ENCODE data around the gene C2CD5.
"Not testable (repeated sequence)": the region's sequence is repeated elsewhere in the genome, so short reads cannot be mapped to it uniquely, and the experiment has no call there.

The C2CD5 gene, protein sequence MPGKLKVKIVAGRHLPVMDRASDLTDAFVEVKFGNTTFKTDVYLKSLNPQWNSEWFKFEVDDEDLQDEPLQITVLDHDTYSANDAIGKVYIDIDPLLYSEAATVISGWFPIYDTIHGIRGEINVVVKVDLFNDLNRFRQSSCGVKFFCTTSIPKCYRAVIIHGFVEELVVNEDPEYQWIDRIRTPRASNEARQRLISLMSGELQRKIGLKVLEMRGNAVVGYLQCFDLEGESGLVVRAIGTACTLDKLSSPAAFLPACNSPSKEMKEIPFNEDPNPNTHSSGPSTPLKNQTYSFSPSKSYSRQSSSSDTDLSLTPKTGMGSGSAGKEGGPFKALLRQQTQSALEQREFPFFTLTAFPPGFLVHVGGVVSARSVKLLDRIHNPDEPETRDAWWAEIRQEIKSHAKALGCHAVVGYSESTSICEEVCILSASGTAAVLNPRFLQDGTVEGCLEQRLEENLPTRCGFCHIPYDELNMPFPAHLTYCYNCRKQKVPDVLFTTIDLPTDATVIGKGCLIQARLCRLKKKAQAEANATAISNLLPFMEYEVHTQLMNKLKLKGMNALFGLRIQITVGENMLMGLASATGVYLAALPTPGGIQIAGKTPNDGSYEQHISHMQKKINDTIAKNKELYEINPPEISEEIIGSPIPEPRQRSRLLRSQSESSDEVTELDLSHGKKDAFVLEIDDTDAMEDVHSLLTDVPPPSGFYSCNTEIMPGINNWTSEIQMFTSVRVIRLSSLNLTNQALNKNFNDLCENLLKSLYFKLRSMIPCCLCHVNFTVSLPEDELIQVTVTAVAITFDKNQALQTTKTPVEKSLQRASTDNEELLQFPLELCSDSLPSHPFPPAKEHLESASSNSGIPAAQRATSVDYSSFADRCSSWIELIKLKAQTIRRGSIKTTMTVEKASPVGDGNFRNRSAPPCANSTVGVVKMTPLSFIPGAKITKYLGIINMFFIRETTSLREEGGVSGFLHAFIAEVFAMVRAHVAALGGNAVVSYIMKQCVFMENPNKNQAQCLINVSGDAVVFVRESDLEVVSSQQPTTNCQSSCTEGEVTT

GRCh38 chr12:22544038-22544979 lies at the start of gene C2CD5:
TSS of gene C2CD5 (minus strand) at chr12:22544542. CDS start at chr12:22544150, 392 bp downstream.
- DNase-seq, result peak; percentile 94

DNA sequence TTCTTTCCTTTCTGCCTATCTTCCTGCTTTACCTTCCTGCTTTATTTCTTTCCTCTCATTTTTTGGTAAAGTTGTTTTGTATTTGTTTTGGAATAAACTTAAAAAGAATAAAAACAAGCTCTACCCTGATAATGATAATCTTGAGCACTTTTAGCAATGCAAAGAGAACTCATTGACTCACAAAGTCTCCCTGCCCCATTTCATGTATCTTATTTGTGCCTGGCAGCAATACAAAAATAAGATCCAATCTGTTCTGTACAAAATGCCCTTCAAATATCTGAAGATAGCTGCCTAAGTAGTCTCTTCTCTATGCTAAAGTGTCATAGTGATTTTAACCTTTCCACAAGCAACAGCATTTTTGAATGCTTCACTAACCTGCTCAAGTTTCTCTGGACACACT lies 49.5 kb upstream of the C2CD5 start:
- no peak for DNase-seq

DNA sequence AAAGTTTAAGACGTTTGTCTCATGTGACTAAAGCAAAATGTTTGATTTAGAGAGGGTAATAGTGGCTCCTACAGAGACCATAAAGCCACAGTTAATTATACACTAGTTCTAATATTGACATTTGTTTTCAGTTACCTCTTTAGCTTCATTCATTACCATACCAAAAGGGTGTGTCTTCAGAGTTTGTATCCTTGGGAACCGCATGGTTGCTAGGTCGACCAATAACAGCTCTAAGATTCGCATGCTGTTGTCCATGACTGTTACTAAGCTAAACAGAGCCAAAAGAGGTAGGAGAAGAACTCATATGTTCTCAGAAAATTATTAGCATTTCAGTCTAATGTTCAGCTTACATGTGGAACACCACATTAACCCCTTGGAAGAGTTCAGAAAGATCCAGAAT lies 44.5 kb upstream of the C2CD5 start:
- no peak for DNase-seq

DNA sequence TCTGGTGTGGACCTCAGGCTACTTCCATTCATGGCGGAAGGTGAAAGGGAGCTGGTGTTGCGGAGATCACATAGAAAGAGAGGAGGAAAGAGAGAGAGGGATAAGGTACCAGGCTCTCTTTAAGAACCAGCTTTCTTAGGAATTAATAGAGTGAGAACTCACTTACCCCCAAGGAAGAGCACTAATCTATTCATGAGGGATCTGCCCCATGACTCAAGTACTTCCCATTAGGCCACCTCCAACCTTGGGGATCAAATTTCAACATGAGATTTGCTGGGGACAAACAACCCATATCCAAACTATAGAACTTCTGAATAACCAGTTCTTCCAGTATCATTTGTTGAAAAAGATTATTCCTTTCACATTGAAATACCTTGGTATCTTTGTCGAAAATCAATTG lies 34.0 kb upstream of the C2CD5 start:
- no peak for DNase-seq

GRCh38 chr12:22577667-22578066 lies 33.3 kb upstream of the C2CD5 start:
- no peak for DNase-seq

GRCh38 chr12:22576473-22576872 lies 32.1 kb upstream of the C2CD5 start:
- DNase-seq, result no peak

GRCh38 chr12:22576065-22576464 lies 31.7 kb upstream of the C2CD5 start:
- DNase-seq, result no peak

DNA sequence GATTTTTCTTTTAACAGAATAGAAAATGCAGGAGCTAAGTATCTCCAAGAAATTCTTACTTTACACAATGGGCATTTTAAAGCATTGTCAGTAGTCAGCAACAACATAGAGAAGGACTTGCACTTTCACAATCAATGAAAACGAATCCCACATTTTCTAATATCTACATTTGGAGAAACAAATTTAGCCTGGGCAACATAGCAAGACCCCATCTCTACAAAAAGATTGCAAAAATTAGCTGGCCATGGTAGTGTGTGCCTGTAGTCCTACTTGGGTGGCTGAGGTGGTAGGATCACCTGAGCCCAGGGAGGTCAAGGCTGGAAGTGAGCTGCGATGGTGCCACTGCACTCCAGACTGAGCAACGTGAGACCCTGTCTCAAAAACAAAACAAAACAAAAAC lies 30.6 kb upstream of the C2CD5 start:
- DNase-seq, result no peak

- DNase-seq, result no peak
Observed at GRCh38 chr12:22573181-22573580, 28.8 kb upstream of the C2CD5 start.

DNA sequence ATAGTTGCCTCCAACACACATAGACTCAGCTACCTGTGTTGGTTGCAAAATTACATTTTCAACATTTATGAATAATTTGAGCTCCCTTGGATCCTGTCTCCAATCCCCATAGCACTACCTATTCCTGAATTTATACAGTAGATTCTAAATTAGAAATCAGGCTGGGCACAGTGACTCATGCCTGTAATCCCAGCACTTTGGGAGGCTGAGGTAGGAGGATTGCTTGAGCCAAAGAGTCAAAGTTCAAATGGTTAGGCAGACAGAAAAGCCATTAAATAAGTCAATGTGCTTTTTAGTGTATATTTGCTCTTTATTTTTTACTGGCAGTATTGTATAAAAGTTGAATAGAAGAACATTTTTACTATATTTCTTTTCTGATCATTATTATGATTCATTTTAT lies 24.9 kb upstream of the C2CD5 start:
- DNase-seq, result no peak

DNA sequence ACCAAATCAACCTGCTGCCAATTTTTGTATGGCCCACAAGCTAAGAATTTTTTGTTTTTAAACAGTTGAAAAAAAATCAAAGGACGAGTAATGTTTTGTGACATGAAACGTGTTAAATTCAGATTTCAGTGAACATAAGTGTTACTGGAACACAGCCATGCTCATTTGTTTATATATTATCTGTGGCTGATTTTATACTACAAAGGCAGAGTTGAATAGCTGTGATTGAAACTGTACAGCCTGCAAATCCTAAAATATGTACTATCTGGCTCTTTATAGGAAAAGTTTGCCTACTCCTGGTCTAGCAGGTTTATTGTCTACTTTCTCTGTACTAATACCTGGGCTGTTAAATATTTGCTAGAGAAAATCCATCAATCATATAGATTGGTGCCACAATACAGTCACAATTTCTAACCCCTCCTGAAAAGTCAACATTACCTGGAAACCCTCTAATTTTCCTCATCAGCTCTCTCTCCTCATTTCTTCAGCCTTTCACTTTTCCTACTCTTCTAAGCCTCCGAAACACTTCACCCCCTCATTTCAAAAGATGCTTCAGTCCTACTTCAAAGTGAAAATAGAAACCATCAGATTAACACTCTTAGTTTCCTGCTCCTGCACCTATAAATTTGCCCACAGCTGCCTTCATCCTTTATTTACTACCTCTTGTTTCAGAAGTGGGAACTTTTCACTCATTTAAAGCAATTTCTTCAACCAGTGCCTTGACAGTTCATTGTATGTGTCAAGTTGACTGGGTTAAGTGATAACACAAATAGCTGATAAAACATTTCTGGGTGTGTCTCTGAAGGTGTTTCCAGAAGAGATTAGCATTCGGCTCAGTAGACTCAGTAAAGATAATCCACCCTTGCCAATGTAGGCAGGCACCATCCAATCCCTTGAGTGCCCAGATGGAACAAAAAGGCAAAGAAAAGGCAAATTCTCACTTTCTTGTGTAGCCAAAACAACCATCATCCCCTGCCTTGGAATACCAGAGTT lies 18.0 kb upstream of the C2CD5 start:
- DNase-seq, result no peak

GRCh38 chr12:22554750-22555149 lies 10.4 kb upstream of the C2CD5 start:
- DNase-seq, result not testable (repeated sequence)

DNA sequence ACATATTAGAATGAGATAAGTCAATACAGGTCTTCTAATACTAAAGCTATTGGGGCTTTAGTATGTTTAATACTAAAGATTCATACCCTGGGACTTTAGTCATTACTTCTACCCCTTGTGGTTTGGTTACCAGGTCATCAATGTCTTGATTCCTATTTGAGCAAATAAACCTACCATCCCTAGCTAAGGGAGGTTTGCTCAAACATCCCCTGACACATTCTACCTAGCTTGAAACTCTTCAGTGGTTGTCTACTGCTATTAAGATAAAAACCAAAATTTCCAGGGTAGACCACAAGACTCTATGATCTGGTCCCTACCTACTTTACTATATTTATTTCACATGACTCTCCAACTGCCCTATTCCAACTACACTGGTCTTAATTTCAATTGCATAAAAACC lies 7.3 kb upstream of the C2CD5 start:
- DNase-seq, result no peak

- no peak for DNase-seq
Observed at GRCh38 chr12:22545255-22545654, 913 bp upstream of the C2CD5 start.

DNA sequence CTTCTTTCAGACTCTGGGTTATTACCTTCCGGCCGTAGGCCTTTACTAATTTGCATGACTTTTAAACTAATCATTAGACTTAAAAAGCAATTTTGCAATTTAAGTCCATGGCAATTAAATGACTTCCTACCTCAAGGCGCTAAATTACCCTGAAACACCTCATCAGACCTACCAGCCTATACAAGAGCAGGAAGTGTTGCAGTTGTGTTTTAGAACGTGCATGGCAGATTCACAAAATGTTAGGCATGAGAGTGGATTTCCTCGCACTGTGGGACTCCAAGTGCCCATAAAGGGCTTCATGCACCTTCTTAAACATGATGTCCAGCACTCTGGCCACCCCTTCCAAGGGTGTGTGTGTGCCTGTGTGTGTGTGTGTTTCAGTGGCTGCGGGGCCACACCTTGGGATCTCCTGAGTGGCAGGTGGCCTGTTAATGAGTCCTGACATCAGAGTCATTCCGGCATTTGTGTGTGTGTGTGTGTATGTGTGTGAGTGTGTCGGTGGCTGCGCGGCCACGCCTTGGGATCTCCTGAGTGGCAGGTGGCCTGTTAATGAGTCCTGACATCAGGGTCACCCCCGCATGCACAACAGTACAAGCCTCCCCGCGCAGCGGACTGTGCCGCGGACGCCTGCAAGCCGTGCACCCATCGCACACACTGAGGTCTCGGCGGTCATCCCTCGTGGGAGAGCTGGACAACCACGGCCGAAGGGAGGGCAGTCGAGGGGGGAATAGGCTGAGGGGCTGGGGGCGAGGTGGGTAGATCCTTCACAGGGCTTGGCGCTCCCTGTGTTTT lies 900 bp downstream of the C2CD5 start:
- DNase-seq, result peak; percentile 36

GRCh38 chr12:22541496-22542155 lies 2.7 kb downstream of the C2CD5 start:
- no peak for DNase-seq

GRCh38 chr12:22539055-22539454 lies 5.3 kb downstream of the C2CD5 start:
- no peak for DNase-seq

DNA sequence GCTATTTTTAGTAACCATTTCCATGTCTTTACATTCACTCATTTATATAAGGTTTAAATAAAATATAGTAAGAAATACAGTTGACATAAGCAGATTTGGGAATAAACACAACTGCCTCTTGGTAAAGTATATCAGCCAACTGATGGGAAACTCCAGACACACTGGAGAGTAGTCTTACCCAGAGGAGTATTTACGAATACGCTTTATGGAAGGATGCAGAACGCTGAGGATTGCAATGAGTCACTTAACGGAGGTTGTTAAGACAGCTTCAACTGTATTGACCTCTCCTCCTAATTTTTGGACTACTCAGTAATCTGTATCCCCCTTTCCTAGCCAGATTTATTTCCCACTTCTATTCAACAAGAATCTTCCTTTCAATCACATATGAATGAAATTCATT lies 6.0 kb downstream of the C2CD5 start:
- DNase-seq, result no peak

- DNase-seq, result no peak
Observed at GRCh38 chr12:22536971-22537544, 7.3 kb downstream of the C2CD5 start.
